Measurements from ENCODE around the gene ZNF221. TPM values are rescaled to one million over a fixed set of nuclear protein-coding genes. Genes with fewer than 3 reads are reported as not detected.

The ZNF221 gene
- total RNA-seq, 8 experiments from 2014 or later = 3.9 to 12.1 (median 10.0) TPM

DNA sequence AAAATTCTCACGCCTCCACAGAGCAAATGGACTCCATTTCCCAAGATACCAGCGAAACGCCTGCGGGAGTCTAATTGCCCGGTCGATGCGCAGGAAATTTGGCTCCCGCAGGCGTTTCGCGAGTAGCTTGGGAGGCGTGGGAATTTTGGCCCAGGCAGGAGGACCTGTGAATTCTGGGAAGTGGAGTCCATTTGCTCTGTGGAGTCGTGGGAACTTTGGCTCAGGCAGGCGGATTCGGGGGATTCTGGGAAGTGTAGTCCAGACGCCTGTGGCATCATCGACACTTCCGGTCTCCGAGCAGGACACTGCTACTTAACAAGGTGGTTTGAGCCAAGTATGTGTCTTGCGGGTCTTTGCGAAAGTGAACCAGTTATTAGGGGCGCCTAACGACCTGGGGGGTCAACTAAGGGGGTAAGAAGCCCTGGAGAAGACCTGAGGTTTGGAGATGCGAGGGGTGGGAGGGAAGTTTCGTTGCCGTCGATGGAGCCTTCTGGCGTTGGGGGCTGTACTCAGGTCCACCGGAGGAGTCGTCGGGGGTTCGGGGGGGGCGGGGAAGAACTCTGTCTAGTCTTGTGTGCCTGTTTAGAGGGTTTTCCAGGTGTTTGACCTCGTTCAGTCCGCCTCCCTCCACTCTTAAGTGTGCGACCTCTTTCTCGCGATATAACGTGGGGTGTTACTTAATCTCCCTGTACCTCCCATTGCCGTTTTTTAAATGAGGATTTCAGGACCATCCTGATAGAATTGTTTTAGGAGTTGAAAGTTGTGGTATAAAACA is 33.1 kb downstream of the ZNF221 start, which contains the start of gene ZNF155:
TSS of gene ZNF155 (plus strand) at position 277 of the 775 bp plus-strand sequence. CDS start 4,356 bp downstream, outside the sequence.
- ATAC-seq (replicated peaks in 6 of 8) = peak; percentile 97 to 100 (median 100)
- in situ Hi-C loops (cut with MboI; ENCODE audit: low pct_unique_long_range_greater_than_20kb in 2 of 9, low sequenced_read_pairs in 9 of 9, unreplicated experiment in 9 of 9) = no loop called here
- Histone ChIP-seq H3K4me1 (replicated peaks in 1 of 2) (peaks cover 2 to 4% of the 10 kb centered on the region in 2 donors), H3K27ac (no peak within 1 kb of the TSS), H3K4me3 (peak within 1 kb of the TSS; percentile 57 to 88 (median 71))
- 0 to 20% (median 0%) methylated on average over 1 to 13 of the region's 40 CpGs; no CpG with 5 or more reads in 5 of the 10 experiments for WGBS, 10 experiments

DNA sequence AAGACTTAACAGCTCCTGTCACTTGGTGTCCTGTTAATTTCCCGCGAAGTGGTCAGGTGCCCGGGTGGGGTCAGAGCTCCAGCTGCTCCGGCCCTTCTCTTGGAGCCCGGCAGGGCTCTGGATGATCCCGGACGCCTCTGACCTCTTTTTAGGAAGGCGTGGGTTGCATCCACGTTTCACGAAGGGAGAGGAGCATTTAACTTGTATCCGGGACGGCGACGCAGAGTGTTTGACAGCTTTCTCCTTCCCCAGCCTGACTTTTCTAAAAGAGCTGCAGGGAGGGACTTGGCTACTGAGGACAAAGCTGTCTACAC is 33.6 kb downstream of the ZNF221 start:
- peaks cover 2 to 4% of the 10 kb centered on the region in 2 donors for H3K4me1 ChIP-seq (replicated peaks in 1 of 2)
- no peak overlapping the region for H3K27ac ChIP-seq
- 0 to 9% (median 5%) methylated on average over 2 to 13 of the region's 14 CpGs; no CpG with 5 or more reads in 4 of the 10 experiments for WGBS, 10 experiments
- peak in 7 of 8 experiments; percentile 3 to 32 (median 6) for ATAC-seq (replicated peaks in 6 of 8)
- in situ Hi-C loops (cut with MboI; ENCODE audit: low pct_unique_long_range_greater_than_20kb in 2 of 9, low sequenced_read_pairs in 9 of 9, unreplicated experiment in 9 of 9) = no loop called here
- H3K4me3 ChIP-seq = peak overlapping the region; percentile 57 to 88 (median 71)

DNA sequence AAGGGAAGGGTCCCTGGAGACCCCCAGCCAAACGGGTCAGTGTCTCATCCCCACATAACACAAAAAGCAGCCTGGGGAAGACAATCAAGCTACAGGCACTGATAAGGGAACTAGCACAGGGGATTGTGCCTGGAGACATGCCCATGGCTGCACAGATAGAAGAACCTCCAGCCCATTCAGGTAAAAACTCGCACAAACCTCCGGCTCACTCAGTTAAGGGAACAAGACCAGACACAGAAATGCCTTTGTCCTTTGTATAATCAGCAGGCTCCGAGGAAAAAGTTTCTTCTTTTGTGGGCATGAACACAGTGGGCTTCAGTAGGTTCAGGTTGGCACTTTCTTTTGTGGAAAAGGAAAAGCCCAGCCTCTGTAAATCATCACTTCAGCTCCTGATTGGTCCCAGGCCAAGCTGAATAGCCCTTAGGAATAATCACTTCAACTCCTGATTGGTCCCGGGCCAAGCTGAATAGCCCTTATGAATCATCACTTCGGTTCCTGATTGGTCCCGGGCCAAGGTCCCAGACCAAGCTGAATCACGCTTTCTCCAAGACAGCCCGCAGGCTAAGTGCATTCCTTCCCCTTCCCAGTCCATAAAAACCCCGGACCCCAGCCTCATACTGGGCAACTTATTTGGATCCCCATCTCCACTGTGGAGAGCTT is 46.7 kb downstream of the ZNF221 start:
- no peak overlapping the region for H3K27ac ChIP-seq
- H3K4me3 ChIP-seq = no peak overlapping the region
- 77 to 100% (median 92%) methylated on average over 1 to 8 of the region's 10 CpGs; no CpG with 5 or more reads in 4 of the 10 experiments for WGBS, 10 experiments
- H3K4me1 ChIP-seq (replicated peaks in 1 of 2) = peaks cover 0 to 4% of the 10 kb centered on the region in 2 donors
- in situ Hi-C loops (cut with MboI; ENCODE audit: low pct_unique_long_range_greater_than_20kb in 2 of 9, low sequenced_read_pairs in 9 of 9, unreplicated experiment in 9 of 9) = no loop called here
- no peak for ATAC-seq (replicated peaks in 6 of 8)

DNA sequence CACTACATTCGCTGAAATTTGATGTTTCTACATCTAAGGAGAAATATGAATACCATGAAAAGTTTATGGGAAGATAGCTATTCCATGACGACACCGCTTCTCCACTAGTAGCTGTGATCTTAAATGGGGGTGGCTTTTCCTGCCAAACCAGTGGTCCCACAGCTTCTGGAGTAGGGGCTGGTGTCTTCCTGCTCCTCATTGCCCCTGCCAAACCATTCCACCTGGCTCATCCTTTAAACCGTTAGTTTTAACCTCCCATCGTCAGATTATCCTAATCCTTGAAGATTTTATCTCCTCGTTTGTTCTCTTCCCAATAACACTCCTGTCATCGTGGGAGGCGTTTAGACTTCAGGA is 51.2 kb downstream of the ZNF221 start:
- ATAC-seq (replicated peaks in 6 of 8) = peak in 3 of 8 experiments; percentile 4 to 7 (median 7)
- peak overlapping the region; percentile 62 to 88 (median 71) for H3K4me3 ChIP-seq
- in situ Hi-C loops (cut with MboI; ENCODE audit: low pct_unique_long_range_greater_than_20kb in 2 of 9, low sequenced_read_pairs in 9 of 9, unreplicated experiment in 9 of 9) = no loop called here

GRCh38 chr19:44002566-44003460 is 51.8 kb downstream of the ZNF221 start, which contains the start of gene ZNF230:
ZNF230 (plus strand) TSS chr19:44002957; CDS start chr19:44007079, 4,122 bp downstream.
- in situ Hi-C loops (cut with MboI; ENCODE audit: low pct_unique_long_range_greater_than_20kb in 2 of 9, low sequenced_read_pairs in 9 of 9, unreplicated experiment in 9 of 9) = no loop called here
- ATAC-seq (replicated peaks in 6 of 8) = peak; percentile 95 to 100 (median 99)
- H3K4me1 ChIP-seq (replicated peaks in 1 of 2) = peaks cover 3 to 4% of the 10 kb centered on the region in 2 donors
- peak within 1 kb of the TSS; percentile 62 to 88 (median 71) for H3K4me3 ChIP-seq
- peak within 1 kb of the TSS in 1 of 2 donors; percentile 35 for H3K27ac ChIP-seq
- WGBS, 10 experiments = 0 to 3% (median 0%) methylated on average over 2 to 22 of the region's 48 CpGs; no CpG with 5 or more reads in 2 of the 10 experiments

More for the DNA sequence above, 51.2 kb downstream of the ZNF221 start:
- peak overlapping the region in 1 of 2 donors; percentile 9 for H3K27ac ChIP-seq
- H3K4me1 ChIP-seq (replicated peaks in 1 of 2) = peaks cover 3 to 4% of the 10 kb centered on the region in 2 donors
- 0 to 60% (median 19%) methylated on average over 2 to 8 of the region's 8 CpGs for WGBS, 10 experiments

DNA sequence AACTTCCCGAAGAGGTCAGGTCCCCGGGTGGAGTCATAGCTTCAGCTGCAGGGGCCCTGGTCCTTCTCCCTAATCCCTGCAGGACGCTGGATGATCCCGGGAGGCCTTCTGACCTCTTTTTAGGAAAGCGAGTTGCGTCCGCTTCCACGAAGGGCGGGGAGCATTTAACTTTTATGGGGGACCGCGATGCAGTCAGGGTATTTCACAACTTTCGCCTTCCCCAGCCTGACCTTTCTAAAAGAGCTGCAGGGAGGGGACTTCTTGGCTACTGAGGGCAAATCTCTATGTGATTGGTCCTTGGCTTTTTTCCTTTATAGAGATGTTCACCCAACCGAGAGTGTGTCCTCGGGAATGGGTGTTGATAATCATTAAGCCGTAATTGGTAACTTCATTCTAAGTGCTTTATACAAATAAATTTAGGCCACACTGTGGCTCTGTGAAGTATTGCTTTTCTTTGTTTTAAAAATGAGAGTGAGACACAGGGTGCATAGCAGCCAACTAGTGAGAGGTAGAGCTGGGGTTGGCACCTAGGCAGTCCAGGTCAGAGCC is 52.5 kb downstream of the ZNF221 start:
- peaks cover 3 to 4% of the 10 kb centered on the region in 2 donors for H3K4me1 ChIP-seq (replicated peaks in 1 of 2)
- H3K4me3 ChIP-seq = peak overlapping the region; percentile 62 to 88 (median 71)
- peak in 3 of 8 experiments; percentile 4 to 12 (median 6) for ATAC-seq (replicated peaks in 6 of 8)
- WGBS, 10 experiments = 0 to 7% (median 0%) methylated on average over 1 to 14 of the region's 15 CpGs; no CpG with 5 or more reads in 1 of the 10 experiments
- in situ Hi-C loops (cut with MboI; ENCODE audit: low pct_unique_long_range_greater_than_20kb in 2 of 9, low sequenced_read_pairs in 9 of 9, unreplicated experiment in 9 of 9) = no loop called here
- no peak overlapping the region for H3K27ac ChIP-seq

DNA sequence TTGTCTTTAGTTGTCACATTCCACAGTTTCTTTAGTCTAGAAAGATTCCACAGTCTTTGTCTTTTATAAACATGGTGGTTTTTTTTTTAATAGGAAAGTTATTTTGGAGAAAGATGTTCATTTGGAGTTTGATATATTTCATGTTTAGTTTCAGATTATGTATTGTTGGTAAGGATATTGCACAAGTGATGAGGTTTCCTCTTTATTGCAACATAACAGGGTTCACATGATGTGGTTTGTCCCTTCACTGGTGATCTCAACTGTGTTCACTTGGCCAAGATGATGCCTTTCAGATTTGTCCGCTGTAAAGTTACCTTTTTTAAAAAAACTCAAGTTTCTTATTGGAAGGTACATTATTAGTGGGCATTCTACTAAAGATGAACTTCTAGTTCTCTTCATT is 54.9 kb downstream of the ZNF221 start:
- Histone ChIP-seq H3K4me1 (replicated peaks in 1 of 2) (peaks cover 3 to 4% of the 10 kb centered on the region in 2 donors), H3K4me3 (no peak overlapping the region), H3K27ac (no peak overlapping the region)
- in situ Hi-C loops (cut with MboI; ENCODE audit: low pct_unique_long_range_greater_than_20kb in 2 of 9, low sequenced_read_pairs in 9 of 9, unreplicated experiment in 9 of 9) = no loop called here
- WGBS, 10 experiments = 88 to 100% (median 100%) methylated on average over 1 of the region's 1 CpG; no CpG with 5 or more reads in 2 of the 10 experiments
- ATAC-seq (replicated peaks in 6 of 8) = no peak

DNA sequence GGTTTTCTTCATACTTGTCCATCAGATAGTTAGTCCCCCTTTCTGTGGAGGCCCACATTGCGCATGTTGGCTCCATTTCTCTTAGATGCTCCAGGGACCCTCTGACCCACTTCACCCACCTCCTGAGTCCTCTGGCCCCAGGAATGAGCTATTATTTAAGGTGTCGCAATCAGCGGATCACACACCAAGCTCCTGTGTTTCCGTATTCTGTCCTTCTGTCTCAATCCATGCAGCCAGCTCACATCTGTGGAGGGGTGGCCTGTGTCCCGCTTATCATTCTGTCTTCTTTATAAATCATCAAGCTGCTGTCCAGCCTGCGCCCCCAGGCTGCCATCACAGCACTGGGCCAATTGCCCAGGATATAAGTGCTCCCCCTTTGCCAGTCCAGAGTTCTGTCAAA is 56.4 kb downstream of the ZNF221 start:
- WGBS, 10 experiments = 83 to 100% (median 100%) methylated on average over 1 to 5 of the region's 6 CpGs; no CpG with 5 or more reads in 3 of the 10 experiments
- H3K4me1 ChIP-seq (replicated peaks in 1 of 2) = peaks cover 0 to 3% of the 10 kb centered on the region in 2 donors
- H3K4me3 ChIP-seq = no peak overlapping the region
- in situ Hi-C loops (cut with MboI; ENCODE audit: low pct_unique_long_range_greater_than_20kb in 2 of 9, low sequenced_read_pairs in 9 of 9, unreplicated experiment in 9 of 9) = no loop called here
- no peak overlapping the region for H3K27ac ChIP-seq
- no peak for ATAC-seq (replicated peaks in 6 of 8)

DNA sequence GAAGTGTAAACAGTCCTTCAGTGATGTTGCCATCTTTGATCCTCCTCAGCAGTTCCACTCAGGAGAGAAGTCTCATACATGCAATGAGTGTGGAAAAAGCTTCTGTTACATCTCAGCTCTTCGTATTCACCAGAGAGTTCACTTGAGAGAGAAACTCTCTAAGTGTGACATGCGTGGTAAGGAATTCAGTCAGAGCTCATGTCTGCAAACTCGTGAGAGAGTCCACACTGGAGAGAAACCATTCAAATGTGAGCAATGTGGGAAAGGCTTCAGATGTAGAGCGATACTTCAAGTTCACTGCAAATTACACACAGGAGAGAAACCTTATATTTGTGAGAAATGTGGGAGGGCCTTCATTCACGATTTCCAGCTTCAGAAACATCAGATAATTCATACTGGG is 59.4 kb downstream of the ZNF221 start:
- 20 to 100% (median 91%) methylated on average over 1 to 5 of the region's 5 CpGs; no CpG with 5 or more reads in 1 of the 10 experiments for WGBS, 10 experiments
- no peak overlapping the region for H3K27ac ChIP-seq
- H3K4me3 ChIP-seq = no peak overlapping the region
- no peak for ATAC-seq (replicated peaks in 6 of 8)
- in situ Hi-C loops (cut with MboI; ENCODE audit: low pct_unique_long_range_greater_than_20kb in 2 of 9, low sequenced_read_pairs in 9 of 9, unreplicated experiment in 9 of 9) = no loop called here
- H3K4me1 ChIP-seq (replicated peaks in 1 of 2) = no peaks in the 10 kb centered on the region

Other genes starting within 250 kb of the ZNF221 start
- under 1 TPM in 4 of 8 experiments, not detected in 4; 0.05 to 0.81 (median 0.19) TPM for gene IRGC, start 235.2 kb upstream of the ZNF221 start, total RNA-seq
- 10 to 100 TPM; 15.1 to 46.1 (median 25.0) TPM for gene SMG9, start 196.3 kb upstream of the ZNF221 start, total RNA-seq
- 1 to 10 TPM in 3 of 8 experiments, under 1 TPM in 5; 0.11 to 7.4 (median 0.58) TPM for gene KCNN4, start 170.3 kb upstream of the ZNF221 start, total RNA-seq
- 1 to 10 TPM in 4 of 8 experiments, under 1 TPM in 4; 0.05 to 2.4 (median 1.1) TPM for gene LYPD5, start 148.8 kb upstream of the ZNF221 start, total RNA-seq
- gene ZNF283, start 123.9 kb upstream of the ZNF221 start, total RNA-seq = 10 to 100 TPM in 7 of 8 experiments, 1 to 10 TPM in 1; 4.0 to 36.9 (median 13.8) TPM
- gene ZNF404, start 67.3 kb upstream of the ZNF221 start, total RNA-seq = 10 to 100 TPM in 1 of 8 experiments, 1 to 10 TPM in 6, under 1 TPM in 1; 0.67 to 11.5 (median 4.5) TPM
- 10 to 100 TPM in 6 of 8 experiments, 1 to 10 TPM in 2; 7.7 to 24.6 (median 13.1) TPM for gene ZNF45, start 15.9 kb upstream of the ZNF221 start, total RNA-seq
- 10 to 100 TPM in 3 of 8 experiments, 1 to 10 TPM in 5; 5.1 to 12.2 (median 7.7) TPM for gene ZNF155, start 33.0 kb downstream of the ZNF221 start, total RNA-seq
- 1 to 10 TPM; 2.8 to 5.0 (median 3.7) TPM for gene ZNF230, start 51.7 kb downstream of the ZNF221 start, total RNA-seq
- gene ZNF222, start 74.2 kb downstream of the ZNF221 start, total RNA-seq = 10 to 100 TPM in 5 of 8 experiments, 1 to 10 TPM in 3; 4.0 to 19.1 (median 13.0) TPM
- gene ZNF223, start 100.8 kb downstream of the ZNF221 start, total RNA-seq = 10 to 100 TPM in 1 of 8 experiments, 1 to 10 TPM in 7; 3.9 to 11.4 (median 7.2) TPM
- 1 to 10 TPM; 2.5 to 6.3 (median 3.5) TPM for gene ZNF284, start 120.9 kb downstream of the ZNF221 start, total RNA-seq
- gene ZNF224, start 143.1 kb downstream of the ZNF221 start, total RNA-seq = 10 to 100 TPM; 14.8 to 40.0 (median 20.3) TPM
- gene ZNF225, start 162.2 kb downstream of the ZNF221 start, total RNA-seq = 10 to 100 TPM in 1 of 8 experiments, 1 to 10 TPM in 7; 3.7 to 10.4 (median 6.2) TPM
- gene ZNF234, start 190.3 kb downstream of the ZNF221 start, total RNA-seq = 10 to 100 TPM in 6 of 8 experiments, 1 to 10 TPM in 2; 9.4 to 15.1 (median 11.2) TPM
- 10 to 100 TPM; 19.6 to 56.9 (median 41.6) TPM for gene ZNF226, start 213.9 kb downstream of the ZNF221 start, total RNA-seq